NCI-H1105 (cell line): ENCODE results near the gene MLKL.

Experiments used
- DNase-seq: peaks from one replicate; lab custom pipeline; 2025; lab: John Stamatoyannopoulos, UW

Gene MLKL

DNA sequence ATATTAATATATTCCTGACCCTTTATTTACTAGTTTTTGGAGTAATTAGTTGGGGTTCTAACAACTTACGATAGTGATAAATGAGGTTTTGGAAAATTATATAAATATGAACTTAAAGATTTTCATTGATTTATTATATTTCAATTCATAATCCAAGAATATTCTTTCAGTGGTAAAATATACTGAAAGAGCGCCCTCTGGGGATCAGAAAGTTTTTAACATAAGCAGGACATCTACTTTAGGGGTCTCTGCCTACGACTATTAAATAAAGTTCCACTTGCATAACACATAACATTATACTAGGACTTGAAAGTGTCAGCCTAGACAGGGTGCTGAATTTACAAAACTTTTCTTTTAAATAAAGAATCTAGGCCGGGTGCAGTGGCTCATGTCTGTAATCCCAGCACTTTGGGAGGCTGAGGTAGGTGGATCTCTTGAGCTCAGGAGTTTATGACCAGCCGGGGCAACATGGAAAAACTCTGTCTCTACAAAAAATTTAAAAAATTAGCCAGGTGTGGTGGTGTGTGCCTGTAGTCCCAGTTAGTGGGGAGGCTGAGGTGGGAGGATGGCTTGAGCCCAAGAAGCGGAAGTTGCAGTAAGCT lies 49.6 kb downstream of the MLKL start:
- DNase-seq: no peak

DNA sequence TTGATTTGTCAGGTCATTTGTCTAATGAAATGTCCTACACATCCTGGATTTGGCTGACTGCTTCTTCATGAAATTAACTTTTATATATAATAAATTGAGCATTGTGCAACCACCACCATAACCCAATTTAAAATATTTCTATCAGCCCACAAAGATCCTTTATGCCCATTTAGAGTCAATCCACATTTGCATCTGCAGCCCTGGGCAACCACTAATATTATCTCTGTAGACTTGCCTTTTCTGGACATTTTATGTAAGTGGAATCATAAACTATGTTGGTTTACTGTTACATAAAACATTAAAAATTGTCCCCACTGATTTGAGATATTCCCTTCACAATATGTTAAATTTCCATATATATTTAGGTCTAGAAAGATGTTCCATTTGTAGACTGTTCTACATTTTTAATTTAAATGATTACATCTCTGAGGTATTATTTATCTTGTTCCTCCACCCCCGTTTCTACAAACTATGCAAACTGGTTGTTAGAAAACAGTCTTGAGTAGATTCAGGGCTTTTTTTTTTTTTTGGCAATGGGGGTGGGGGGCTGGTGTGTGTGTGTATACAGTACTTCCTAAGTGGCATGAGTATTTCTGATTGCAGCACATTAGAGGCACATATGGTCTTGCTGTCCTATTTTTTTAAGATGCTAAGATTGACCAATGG lies 50.7 kb downstream of the MLKL start:
- no peak for DNase-seq

GRCh38 chr16:74641969-74642368 lies 58.7 kb downstream of the MLKL start:
- DNase-seq: no peak

DNA sequence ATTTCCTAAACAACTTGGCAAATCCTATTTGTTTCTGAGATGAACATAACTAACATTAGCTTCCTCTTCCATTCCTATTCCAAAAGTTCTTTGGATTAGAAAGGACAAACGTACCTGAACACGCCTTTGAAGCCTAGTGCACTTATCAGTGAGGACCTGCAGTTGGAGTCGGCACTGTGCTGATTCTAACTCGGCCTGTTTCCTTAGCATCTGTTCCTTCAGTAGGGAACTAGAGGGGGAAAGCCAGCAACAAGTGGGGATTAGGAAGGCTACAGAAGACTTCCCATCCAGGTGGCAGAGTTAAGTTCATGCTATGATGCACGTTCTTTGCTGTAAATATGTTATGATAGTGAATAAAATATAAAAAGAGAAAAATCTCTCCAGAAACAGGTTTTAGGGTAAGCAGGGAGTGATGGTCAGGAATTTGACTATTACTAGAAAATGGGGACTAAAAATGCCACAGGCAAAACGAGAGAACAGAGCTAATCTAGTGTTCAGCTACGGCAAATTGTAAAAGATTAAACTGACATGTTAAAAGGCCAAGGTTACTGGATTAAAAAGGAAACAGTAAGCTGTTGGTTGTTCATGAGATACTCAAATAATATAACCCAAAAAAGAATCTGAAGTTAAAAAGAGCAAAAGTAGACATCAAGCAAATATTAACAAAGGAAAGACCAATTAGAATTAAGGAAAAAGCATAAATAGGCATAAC lies 62.8 kb downstream of the MLKL start:
- DNase-seq: no peak

DNA sequence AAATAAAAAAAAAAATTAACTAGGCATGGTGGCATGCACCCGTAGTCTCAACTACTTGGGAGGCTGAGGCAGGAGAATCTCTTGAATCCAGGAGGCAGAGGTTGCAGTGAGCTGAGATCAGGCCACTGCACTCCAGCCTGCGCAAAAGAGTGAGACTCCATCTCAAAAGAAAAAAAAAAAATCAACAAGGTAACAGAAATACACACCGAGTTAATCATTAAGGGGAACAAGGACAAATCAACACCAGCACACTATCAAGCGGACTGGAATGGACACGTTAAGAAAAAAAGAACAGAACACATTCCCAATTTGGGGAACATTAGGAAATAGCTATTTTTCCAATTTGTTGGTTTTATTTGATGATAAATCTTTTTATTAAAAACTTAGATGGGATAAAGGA lies 65.4 kb downstream of the MLKL start:
- no peak for DNase-seq

DNA sequence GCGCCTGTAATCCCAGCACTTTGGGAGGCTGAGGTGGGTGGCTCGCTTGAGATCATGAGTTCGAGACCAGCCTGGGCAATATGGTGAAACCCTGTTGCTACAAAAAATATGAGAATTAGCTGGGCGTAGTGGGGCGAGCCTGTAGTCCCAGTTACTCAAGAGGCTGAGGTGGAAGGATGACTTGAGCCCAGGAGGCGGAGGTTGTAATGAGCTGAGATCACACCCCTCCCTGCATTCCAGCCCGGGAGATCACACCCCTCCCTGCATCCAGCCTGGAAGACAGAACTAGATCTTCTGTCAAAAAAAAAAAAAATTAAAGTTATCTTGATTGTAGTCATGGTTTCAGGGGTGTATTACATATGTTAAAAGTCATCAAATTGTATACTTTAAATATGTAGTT lies 67.0 kb downstream of the MLKL start:
- no peak for DNase-seq

GRCh38 chr16:74627506-74628220 lies 73.0 kb downstream of the MLKL start:
- DNase-seq: no peak

DNA sequence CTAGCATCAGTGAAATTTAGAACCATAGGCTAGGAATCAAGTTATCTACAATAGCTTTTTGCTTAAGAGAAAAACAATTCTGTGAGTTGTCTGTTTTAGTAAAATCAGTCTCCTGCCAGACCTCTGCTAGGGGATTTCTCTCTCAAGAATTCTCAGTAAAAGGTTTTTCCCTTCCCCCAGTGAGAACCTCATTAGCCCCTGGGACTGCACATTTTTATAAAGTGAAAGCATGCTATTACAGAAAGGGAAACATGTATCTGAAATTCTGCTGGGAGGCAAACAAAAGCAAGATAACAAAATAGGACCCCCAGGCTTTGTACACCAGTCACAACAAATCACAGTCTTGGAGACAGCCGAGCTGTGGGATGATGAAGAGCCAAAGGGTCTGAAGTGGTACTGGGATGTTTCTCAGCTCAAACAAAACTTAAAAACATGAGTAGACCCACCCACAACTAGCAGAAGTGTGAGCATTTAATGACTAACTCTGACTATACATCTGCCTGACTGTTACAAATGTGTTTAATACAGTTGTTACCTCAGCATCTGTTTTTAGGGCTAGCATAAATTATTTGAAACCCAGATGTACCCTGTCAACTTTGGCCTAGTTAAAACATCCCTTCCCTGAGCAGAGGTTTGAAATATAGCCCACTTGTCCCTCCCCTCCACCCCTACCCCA lies 73.8 kb downstream of the MLKL start:
- DNase-seq: no peak

GRCh38 chr16:74625500-74626350 lies 74.9 kb downstream of the MLKL start:
- DNase-seq: no peak

GRCh38 chr16:74623839-74624235 lies 76.8 kb downstream of the MLKL start:
- no peak for DNase-seq

GRCh38 chr16:74623214-74623838 lies 77.3 kb downstream of the MLKL start:
- DNase-seq: no peak

DNA sequence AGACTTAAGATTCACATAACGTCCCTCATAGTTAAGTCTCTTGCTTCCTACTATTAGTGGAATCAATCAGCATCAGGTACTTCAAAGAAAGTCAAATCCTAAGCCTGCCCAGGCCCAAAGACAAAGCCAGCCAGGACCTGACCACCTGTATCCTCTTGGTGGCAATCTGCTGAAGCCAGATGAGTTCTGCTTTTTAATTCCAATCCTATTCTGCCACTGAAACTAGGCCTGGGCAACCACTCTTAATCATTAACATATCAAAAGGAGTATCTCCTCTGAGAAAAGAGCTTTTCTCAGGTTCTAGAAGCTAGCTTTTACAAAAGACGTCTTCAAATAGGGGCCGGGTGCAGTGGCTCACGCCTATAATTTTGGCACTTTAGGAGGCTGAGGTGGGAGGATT lies 78.7 kb downstream of the MLKL start:
- DNase-seq: no peak
